GM12878 (cell line): ENCODE data around the gene UNG.

ENCODE experiments used
- CTCF ChIP-seq, 3 experiments: IDR thresholded peaks in 2 of 3; conservative IDR thresholded peaks in 1 of 3; 2 replicates each; pipeline ENCODE4 v1.5.1; 2011; ENCODE audit warnings: low read depth in 3 of 3, low read length in 3 of 3, mild to moderate bottlenecking in 3 of 3, control low read depth in 2 of 3, moderate library complexity in 2 of 3, inconsistent platforms in 1 of 3, mixed read lengths in 1 of 3; ENCODE audit not compliant: control insufficient read depth in 2 of 3, insufficient read depth in 1 of 3; ENCODE audit errors: extremely low read depth in 1 of 3
- HCFC1 ChIP-seq: fragments of 150-350 bp; IDR thresholded peaks from 2 replicates; pipeline ENCODE4 v1.6.1; 2014; ENCODE audit warnings: low read length
- POLR2AphosphoS5 ChIP-seq: IDR thresholded peaks from 2 replicates; pipeline ENCODE4 v1.6.1; 2011; ENCODE audit warnings: mild to moderate bottlenecking, low read length, inconsistent platforms
- REST ChIP-seq: IDR thresholded peaks from 2 replicates; pipeline ENCODE4 v1.6.1; 2012; ENCODE audit warnings: mild to moderate bottlenecking, low read depth, low read length

- TF ChIP-seq REST (no peak), POLR2AphosphoS5 (no peak), CTCF (IDR thresholded peaks at IDR 0.05 in 2 of 3, conservative IDR thresholded peaks at IDR 0.05 in 1 of 3; ENCODE audit: control insufficient read depth in 2 of 3, extremely low read depth in 1 of 3, insufficient read depth in 1 of 3, low read depth in 3 of 3, low read length in 3 of 3) (no peak), HCFC1 (no peak)
These were observed 3.3 kb downstream of the UNG start for GRCh38 chr12:109100741-109101140.
